Measurements from ENCODE around the gene CRYZL1.

CRYZL1 gene

GRCh38 chr21:33670076-33670978 lies 28.8 kb upstream of the CRYZL1 start:
- Histone ChIP-seq H3K27me3 (ENCODE audit: control insufficient read depth, insufficient read depth, low read length) (no peaks in the 10 kb centered on the region), H2AFZ (no peak overlapping the region), H3K9ac (no peak overlapping the region), H3K4me2 (ENCODE audit: low read length) (no peak overlapping the region), H3K27ac (no peak overlapping the region), H3K4me3 (ENCODE audit: low read depth, low read length) (no peak overlapping the region), H3K9me3 (ENCODE audit: control insufficient read depth, low read length) (no peaks in the 10 kb centered on the region), H3K4me1 (no peaks in the 10 kb centered on the region), H3K79me2 (no peaks in the 10 kb centered on the region), H3K36me3 (ENCODE audit: control insufficient read depth, insufficient read depth, low read length) (no peaks in the 10 kb centered on the region)
- TF ChIP-seq CTCF (IDR thresholded peaks at IDR 0.05) = no peak

- Histone ChIP-seq H3K4me3 (ENCODE audit: low read depth, low read length) (no peak overlapping the region), H2AFZ (no peak overlapping the region), H3K79me2 (peaks cover 4% of the 10 kb centered on the region), H3K4me2 (ENCODE audit: low read length) (no peak overlapping the region), H3K9me3 (ENCODE audit: control insufficient read depth, low read length) (no peaks in the 10 kb centered on the region), H3K4me1 (no peaks in the 10 kb centered on the region), H3K36me3 (ENCODE audit: control insufficient read depth, insufficient read depth, low read length) (no peaks in the 10 kb centered on the region), H3K27ac (no peak overlapping the region), H3K27me3 (ENCODE audit: control insufficient read depth, insufficient read depth, low read length) (no peaks in the 10 kb centered on the region), H3K9ac (no peak overlapping the region)
- no peak for TF ChIP-seq CTCF (IDR thresholded peaks at IDR 0.05)
Measured at GRCh38 chr21:33668620-33669019, 27.1 kb upstream of the CRYZL1 start.

GRCh38 chr21:33668180-33668579 lies 26.6 kb upstream of the CRYZL1 start:
- H3K27ac ChIP-seq = no peak overlapping the region
- H3K4me2 ChIP-seq (ENCODE audit: low read length) = no peak overlapping the region
- H3K4me3 ChIP-seq (ENCODE audit: low read depth, low read length) = no peak overlapping the region
- H3K27me3 ChIP-seq (ENCODE audit: control insufficient read depth, insufficient read depth, low read length) = no peaks in the 10 kb centered on the region
- no peak overlapping the region for H3K9ac ChIP-seq
- no peaks in the 10 kb centered on the region for H3K4me1 ChIP-seq
- no peaks in the 10 kb centered on the region for H3K9me3 ChIP-seq (ENCODE audit: control insufficient read depth, low read length)
- no peak overlapping the region for H2AFZ ChIP-seq
- H3K79me2 ChIP-seq = peaks cover 4% of the 10 kb centered on the region
- H3K36me3 ChIP-seq (ENCODE audit: control insufficient read depth, insufficient read depth, low read length) = no peaks in the 10 kb centered on the region
- no peak for TF ChIP-seq CTCF (IDR thresholded peaks at IDR 0.05)

- Histone ChIP-seq H3K27ac (no peak overlapping the region), H3K4me1 (no peaks in the 10 kb centered on the region), H3K27me3 (ENCODE audit: control insufficient read depth, insufficient read depth, low read length) (no peaks in the 10 kb centered on the region), H3K4me3 (ENCODE audit: low read depth, low read length) (no peak overlapping the region), H3K4me2 (ENCODE audit: low read length) (no peak overlapping the region), H3K9ac (no peak overlapping the region), H3K36me3 (ENCODE audit: control insufficient read depth, insufficient read depth, low read length) (no peaks in the 10 kb centered on the region), H3K79me2 (peaks cover 4% of the 10 kb centered on the region), H2AFZ (no peak overlapping the region), H3K9me3 (ENCODE audit: control insufficient read depth, low read length) (no peaks in the 10 kb centered on the region)
- TF ChIP-seq CTCF (IDR thresholded peaks at IDR 0.05) = no peak
Measured at GRCh38 chr21:33667636-33668035, 26.1 kb upstream of the CRYZL1 start.

GRCh38 chr21:33666153-33666552 lies 24.6 kb upstream of the CRYZL1 start:
- no peaks in the 10 kb centered on the region for H3K27me3 ChIP-seq (ENCODE audit: control insufficient read depth, insufficient read depth, low read length)

More at GRCh38 chr21:33666153-33666552, 24.6 kb upstream of the CRYZL1 start:
- H3K79me2 ChIP-seq = peaks cover 8% of the 10 kb centered on the region
- H2AFZ ChIP-seq = no peak overlapping the region
- no peak overlapping the region for H3K9ac ChIP-seq
- no peak overlapping the region for H3K4me2 ChIP-seq (ENCODE audit: low read length)
- H3K36me3 ChIP-seq (ENCODE audit: control insufficient read depth, insufficient read depth, low read length) = no peaks in the 10 kb centered on the region
- TF ChIP-seq CTCF (IDR thresholded peaks at IDR 0.05) = no peak
- no peaks in the 10 kb centered on the region for H3K9me3 ChIP-seq (ENCODE audit: control insufficient read depth, low read length)
- H3K4me3 ChIP-seq (ENCODE audit: low read depth, low read length) = no peak overlapping the region
- H3K27ac ChIP-seq = no peak overlapping the region
- no peaks in the 10 kb centered on the region for H3K4me1 ChIP-seq

All from parathyroid adenoma (tissue), 2 donors.